Immature natural killer cell (primary cell): ENCODE data around the gene TMEM63C. TPM values are rescaled to one million over a fixed set of nuclear protein-coding genes. Genes with fewer than 3 reads are reported as not detected.

Source experiments
- DNase-seq, 3 donors: peaks; one replicate each; pipeline ENCODE4 v3.0.0; 2022; ENCODE audit warnings: mixed read lengths in 1 of 3
- H3K27ac Mint-ChIP-seq, 6 donors: one replicate each; pipeline ENCODE4 v1.8.0; 2020; ENCODE audit warnings: mixed read lengths in 6 of 6, mild to moderate bottlenecking in 5 of 6, inconsistent platforms in 4 of 6, moderate library complexity in 3 of 6
- H3K27me3 Mint-ChIP-seq, 3 donors: one replicate each; pipeline ENCODE4 v1.8.0; 2020 to 2021; ENCODE audit warnings: low read depth in 3 of 3, mild to moderate bottlenecking in 3 of 3, mixed read lengths in 3 of 3, moderate library complexity in 3 of 3, inconsistent platforms in 1 of 3
- H3K36me3 Mint-ChIP-seq, 3 donors: one replicate each; pipeline ENCODE4 v1.8.0; 2020; ENCODE audit warnings: mixed read lengths in 3 of 3, inconsistent platforms in 2 of 3, mild to moderate bottlenecking in 2 of 3
- H3K4me1 Mint-ChIP-seq, 2 donors: one replicate each; pipeline ENCODE4 v1.8.0; 2020; ENCODE audit warnings: inconsistent platforms in 2 of 2, mild to moderate bottlenecking in 2 of 2, mixed read lengths in 2 of 2, moderate library complexity in 1 of 2
- H3K4me3 Mint-ChIP-seq, 5 donors: one replicate each; pipeline ENCODE4 v1.8.0; 2020; ENCODE audit warnings: mild to moderate bottlenecking in 5 of 5, mixed read lengths in 5 of 5, inconsistent platforms in 3 of 5, moderate library complexity in 3 of 5
- H3K9me3 Mint-ChIP-seq, 6 donors: one replicate each; pipeline ENCODE4 v1.8.0; 2020; ENCODE audit warnings: mild to moderate bottlenecking in 6 of 6, mixed read lengths in 6 of 6, inconsistent platforms in 4 of 6, moderate library complexity in 3 of 6
- polyA plus RNA-seq, 3 donors: library from polyadenylated mRNA; unstranded; fragments of 300-500 nt; fragmentation: Illumina TruSeq; gene quantifications; one replicate each; pipeline ENCODE4 v1.2.3, GENCODE V29; 2021

Gene TMEM63C
- polyA plus RNA-seq, 3 donors from 2014 or later: 0.03 to 0.64 TPM; not detected in 1

DNA sequence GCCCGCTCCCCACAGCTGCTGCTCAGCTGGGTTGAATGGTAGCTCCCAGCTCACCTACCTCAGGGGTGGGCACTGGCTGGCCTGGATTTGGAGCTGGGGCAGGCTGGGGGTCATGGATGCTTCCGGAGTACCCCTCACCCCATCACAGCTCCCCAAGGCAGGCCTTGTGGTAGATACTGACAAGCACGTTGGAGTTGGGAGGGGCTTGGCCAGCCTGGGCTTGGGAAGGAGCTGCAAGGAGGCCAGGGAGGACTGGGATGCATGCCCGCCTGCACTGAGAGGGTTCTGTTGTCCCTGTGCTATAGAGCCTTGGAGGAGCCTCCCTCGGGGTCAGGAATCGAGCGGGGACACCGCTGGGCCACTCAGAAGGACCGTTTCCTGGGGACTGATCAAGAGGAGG lies 14.2 kb downstream of the TMEM63C start:
- DNase-seq: no peak
- Mint-ChIP-seq H3K4me1 (no peaks in the 10 kb centered on the region), H3K4me3 (no peak overlapping the region), H3K27ac (no peak overlapping the region), H3K36me3 (no peaks in the 10 kb centered on the region), H3K9me3 (no peaks in the 10 kb centered on the region), H3K27me3 (peaks cover 0 to 13% (median 2%) of the 10 kb centered on the region in 3 donors)

DNA sequence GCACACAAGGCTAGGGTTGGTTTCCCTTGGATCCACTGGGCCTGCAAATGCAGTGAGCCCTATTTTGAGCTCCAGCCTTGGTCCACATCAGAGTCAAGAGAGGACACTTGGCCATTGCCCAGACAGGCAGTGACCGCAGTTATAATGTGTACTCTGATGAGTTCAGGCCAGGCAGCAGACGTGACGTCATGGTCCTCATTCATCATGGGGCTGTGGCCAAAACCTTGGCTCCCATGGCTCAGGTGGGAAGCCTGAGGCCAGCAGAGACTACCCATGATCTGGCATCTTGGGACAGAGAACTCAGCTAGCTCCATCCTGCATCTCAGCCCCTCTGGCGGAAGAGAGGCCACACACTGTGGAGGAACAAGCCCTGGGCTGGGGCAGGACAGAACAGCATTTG lies 16.4 kb downstream of the TMEM63C start:
- Mint-ChIP-seq H3K4me1 (no peaks in the 10 kb centered on the region), H3K27ac (no peak overlapping the region), H3K9me3 (peaks cover 0 to 1% (median 0%) of the 10 kb centered on the region in 6 donors), H3K27me3 (peaks cover 0 to 10% (median 2%) of the 10 kb centered on the region in 3 donors), H3K4me3 (no peak overlapping the region), H3K36me3 (no peaks in the 10 kb centered on the region)
- DNase-seq: no peak

DNA sequence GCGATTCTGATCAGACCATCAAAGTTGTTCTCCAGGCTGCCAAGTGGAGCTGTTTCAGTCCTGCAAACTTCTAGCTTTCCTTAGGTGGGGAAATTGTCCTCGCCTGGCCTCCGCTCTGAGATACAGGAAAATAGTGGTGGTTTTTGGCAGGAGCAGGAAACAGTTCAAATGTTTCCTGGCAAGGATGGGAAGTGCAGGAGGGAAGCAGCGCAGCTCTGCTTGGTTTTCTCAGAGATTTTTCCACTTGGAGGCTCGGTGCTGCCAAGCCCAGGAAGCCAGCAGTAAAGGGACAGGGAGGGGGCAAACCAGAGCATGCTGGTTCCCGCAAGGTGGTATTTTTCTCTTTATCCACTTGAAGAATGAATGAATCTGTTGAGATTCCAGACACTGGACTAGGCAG lies 17.0 kb downstream of the TMEM63C start:
- Mint-ChIP-seq H3K4me1 (no peaks in the 10 kb centered on the region), H3K27me3 (peaks cover 0 to 10% (median 2%) of the 10 kb centered on the region in 3 donors), H3K27ac (no peak overlapping the region), H3K9me3 (peaks cover 0 to 1% (median 0%) of the 10 kb centered on the region in 6 donors), H3K4me3 (no peak overlapping the region), H3K36me3 (no peaks in the 10 kb centered on the region)
- DNase-seq: no peak

DNA sequence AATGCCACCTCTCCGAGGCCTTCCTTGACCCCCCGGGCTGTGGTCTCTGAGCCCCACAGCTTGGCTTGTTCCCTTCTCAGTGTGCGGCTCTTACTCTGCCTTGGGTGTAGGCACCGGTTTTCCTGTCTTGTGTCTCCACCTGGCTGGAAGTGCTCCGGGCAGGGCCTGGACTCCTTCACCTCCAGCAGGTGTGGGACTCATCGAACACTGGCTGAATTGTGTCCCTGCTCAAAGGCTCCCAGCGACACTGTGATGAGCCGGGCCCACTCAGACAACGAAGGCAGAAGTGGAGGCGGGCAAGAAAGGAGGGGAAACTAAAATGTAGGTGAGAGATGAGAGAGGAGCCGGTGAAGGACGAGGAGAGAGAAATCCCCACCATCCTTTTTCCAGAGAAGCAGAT lies 18.0 kb downstream of the TMEM63C start:
- H3K9me3 Mint-ChIP-seq: peaks cover 0 to 1% (median 0%) of the 10 kb centered on the region in 6 donors
- H3K4me1 Mint-ChIP-seq: no peaks in the 10 kb centered on the region
- no peak overlapping the region for H3K27ac Mint-ChIP-seq
- H3K4me3 Mint-ChIP-seq: no peak overlapping the region
- H3K36me3 Mint-ChIP-seq: no peaks in the 10 kb centered on the region
- no peak for DNase-seq
- peaks cover 0 to 10% (median 2%) of the 10 kb centered on the region in 3 donors for H3K27me3 Mint-ChIP-seq

DNA sequence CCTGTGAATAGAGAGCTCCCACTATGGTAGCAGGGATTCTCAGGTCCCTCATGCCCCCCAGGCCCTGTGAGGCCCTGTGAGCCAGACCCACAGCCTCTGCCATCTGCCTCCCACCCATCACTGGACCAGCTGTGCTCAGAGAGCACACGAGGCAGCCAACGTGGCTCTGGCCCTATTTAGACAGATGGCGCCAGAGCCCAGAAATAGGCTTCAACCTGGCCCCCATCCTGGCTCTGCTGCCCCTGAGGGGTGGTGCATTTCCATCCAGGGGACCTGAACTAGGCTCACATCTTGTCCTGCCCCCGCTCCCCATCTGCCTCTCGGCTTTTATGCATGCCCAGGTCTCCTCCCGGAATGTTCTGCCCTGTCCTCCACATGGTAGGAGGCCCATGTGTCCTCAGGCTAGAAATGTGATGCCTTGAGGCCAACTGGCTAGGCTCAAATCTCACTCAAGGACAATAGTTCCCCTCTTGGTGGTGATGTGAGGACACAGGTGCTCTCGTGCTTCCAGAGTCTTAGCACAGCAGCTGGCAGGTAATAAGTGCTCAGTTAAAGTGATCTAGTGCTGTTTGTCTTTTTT lies 18.9 kb downstream of the TMEM63C start:
- DNase-seq: no peak
- H3K9me3 Mint-ChIP-seq: peaks cover 0 to 5% (median 0%) of the 10 kb centered on the region in 6 donors
- no peaks in the 10 kb centered on the region for H3K4me1 Mint-ChIP-seq
- H3K36me3 Mint-ChIP-seq: no peaks in the 10 kb centered on the region
- H3K4me3 Mint-ChIP-seq: no peak overlapping the region
- no peak overlapping the region for H3K27ac Mint-ChIP-seq
- peaks cover 0 to 12% (median 3%) of the 10 kb centered on the region in 3 donors for H3K27me3 Mint-ChIP-seq

DNA sequence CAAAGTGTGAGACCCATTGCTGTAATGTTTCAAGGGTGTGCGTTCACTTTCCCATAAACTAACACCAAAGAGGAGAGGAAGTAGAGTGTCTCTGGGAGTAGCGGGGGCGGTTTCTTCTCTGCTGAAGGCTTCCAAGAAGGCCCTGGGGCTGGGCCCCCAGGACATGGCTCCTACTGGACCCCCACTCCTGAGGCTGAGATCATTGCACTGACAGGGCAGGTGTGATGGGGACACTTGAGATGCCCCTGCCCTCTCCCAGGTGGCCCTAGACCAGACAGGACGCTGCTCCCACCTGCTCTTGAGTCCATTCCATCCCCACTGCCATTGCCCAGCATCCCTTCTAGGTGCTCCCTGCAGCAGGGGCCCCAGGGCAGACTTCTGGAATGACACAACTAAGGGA lies 20.1 kb downstream of the TMEM63C start:
- no peak overlapping the region for H3K4me3 Mint-ChIP-seq
- H3K36me3 Mint-ChIP-seq: no peaks in the 10 kb centered on the region
- H3K9me3 Mint-ChIP-seq: peaks cover 0 to 5% (median 0%) of the 10 kb centered on the region in 6 donors
- H3K27me3 Mint-ChIP-seq: peaks cover 0 to 12% (median 5%) of the 10 kb centered on the region in 3 donors
- H3K27ac Mint-ChIP-seq: no peak overlapping the region
- no peak for DNase-seq
- no peaks in the 10 kb centered on the region for H3K4me1 Mint-ChIP-seq

DNA sequence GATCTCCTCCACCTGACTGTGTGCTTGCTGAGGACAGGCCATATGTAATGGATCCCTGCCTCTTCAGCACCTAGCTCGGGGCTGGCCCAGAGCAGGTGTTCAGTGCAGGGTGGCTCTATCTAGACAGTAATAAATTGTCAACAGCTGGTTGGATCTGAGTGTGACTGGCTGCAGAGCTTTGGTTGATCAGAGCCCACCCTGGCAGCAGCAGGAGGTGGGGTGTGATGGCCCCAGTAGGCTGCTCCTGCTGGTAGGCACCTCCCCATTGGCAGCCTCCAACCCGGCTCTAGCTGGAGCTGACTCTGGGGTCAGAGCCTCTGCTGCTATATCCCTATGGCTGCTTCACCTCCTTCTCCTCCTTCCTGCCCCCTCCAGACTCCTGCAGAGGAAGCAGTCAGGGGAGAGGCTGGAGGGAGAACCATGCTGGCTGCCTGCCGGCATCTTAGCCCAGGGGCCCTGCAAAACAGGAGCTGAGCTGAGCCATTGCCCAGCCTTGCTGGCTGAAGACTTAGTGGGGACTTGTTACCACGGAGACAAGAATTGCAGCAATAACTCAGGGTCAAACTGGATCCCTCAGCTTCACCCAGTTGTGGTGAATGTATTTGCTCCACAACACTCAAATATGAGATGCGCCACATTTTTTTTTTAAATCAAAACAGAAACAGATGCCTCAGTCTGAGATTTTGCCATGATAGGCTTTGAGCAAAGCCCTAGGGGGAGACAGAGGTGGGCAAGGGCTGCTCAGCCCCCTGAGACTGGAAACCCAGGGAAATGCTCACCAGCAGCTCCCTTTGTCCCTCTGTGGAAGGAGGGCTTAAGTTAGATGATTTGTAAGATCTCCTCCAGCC lies 22.2 kb downstream of the TMEM63C start:
- Mint-ChIP-seq H3K27ac (no peak overlapping the region), H3K9me3 (peaks cover 0 to 5% (median 0%) of the 10 kb centered on the region in 6 donors), H3K4me1 (no peaks in the 10 kb centered on the region), H3K27me3 (peaks cover 0 to 9% (median 8%) of the 10 kb centered on the region in 3 donors), H3K4me3 (no peak overlapping the region), H3K36me3 (no peaks in the 10 kb centered on the region)
- DNase-seq: no peak

DNA sequence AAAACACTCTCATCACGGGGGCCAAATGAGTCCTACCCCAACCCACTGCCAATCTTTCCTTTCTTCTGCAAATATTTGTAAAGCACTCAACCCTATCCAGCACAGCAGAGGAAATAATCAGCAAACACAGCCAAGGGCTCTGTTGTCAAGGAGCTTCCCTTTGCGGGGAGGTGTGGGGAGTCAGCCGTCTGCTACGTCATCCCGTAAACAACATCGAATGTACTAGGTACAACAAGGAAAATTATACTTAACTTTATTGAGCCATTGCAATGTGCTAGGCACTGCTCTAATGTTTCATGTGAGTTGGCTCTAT lies 22.8 kb downstream of the TMEM63C start:
- no peak for DNase-seq
- Mint-ChIP-seq H3K27me3 (peaks cover 0 to 8% (median 6%) of the 10 kb centered on the region in 3 donors), H3K9me3 (peaks cover 0 to 6% (median 0%) of the 10 kb centered on the region in 6 donors), H3K4me3 (no peak overlapping the region), H3K27ac (no peak overlapping the region), H3K36me3 (no peaks in the 10 kb centered on the region), H3K4me1 (no peaks in the 10 kb centered on the region)

DNA sequence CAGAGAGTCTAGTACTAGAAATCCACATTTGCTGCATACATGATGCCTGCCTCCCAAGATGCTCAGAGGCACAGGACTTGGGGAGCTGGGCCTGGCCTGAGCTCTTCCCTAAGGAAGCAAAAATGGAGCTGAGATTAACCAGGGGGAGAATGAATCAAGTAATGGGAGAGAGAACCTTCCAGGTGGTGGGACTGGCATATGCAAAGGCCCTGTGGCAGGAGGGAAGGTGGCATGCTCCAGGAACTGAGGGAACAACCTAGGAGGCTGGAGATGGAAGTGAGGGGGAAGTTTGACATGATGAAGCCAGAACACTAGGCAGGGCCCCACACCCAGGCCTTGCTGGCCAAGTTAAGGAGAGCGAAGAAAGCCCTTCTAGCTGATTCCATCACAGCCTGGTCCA lies 23.3 kb downstream of the TMEM63C start:
- Mint-ChIP-seq H3K4me3 (no peak overlapping the region), H3K27ac (no peak overlapping the region), H3K36me3 (no peaks in the 10 kb centered on the region), H3K4me1 (no peaks in the 10 kb centered on the region), H3K27me3 (peaks cover 0 to 8% (median 6%) of the 10 kb centered on the region in 3 donors), H3K9me3 (peaks cover 0 to 8% (median 0%) of the 10 kb centered on the region in 6 donors)
- no peak for DNase-seq

DNA sequence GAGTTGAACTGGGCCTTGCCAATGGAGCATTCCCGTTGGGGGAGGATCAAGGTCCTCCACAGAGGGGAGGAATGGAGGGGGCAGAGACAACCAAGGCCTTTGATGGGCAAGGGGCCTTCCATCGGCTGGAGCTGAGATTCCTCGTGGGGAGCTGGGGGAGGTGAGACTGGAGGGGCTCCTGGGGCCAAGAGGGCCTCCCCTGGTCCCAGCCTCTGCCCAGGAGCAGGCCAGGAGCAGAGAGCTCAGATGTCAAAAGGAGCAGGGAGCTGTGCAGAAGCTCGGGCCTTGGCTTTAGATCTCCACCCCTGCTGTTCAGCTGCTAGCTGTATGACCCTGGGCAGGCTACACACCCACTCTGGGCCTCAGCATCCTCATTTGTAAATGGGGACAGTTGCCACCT lies 24.0 kb downstream of the TMEM63C start:
- no peak overlapping the region for H3K27ac Mint-ChIP-seq
- H3K4me1 Mint-ChIP-seq: no peaks in the 10 kb centered on the region
- no peak overlapping the region for H3K4me3 Mint-ChIP-seq
- peaks cover 0 to 8% (median 5%) of the 10 kb centered on the region in 3 donors for H3K27me3 Mint-ChIP-seq
- H3K36me3 Mint-ChIP-seq: no peaks in the 10 kb centered on the region
- DNase-seq: no peak
- peaks cover 0 to 8% (median 0%) of the 10 kb centered on the region in 6 donors for H3K9me3 Mint-ChIP-seq

DNA sequence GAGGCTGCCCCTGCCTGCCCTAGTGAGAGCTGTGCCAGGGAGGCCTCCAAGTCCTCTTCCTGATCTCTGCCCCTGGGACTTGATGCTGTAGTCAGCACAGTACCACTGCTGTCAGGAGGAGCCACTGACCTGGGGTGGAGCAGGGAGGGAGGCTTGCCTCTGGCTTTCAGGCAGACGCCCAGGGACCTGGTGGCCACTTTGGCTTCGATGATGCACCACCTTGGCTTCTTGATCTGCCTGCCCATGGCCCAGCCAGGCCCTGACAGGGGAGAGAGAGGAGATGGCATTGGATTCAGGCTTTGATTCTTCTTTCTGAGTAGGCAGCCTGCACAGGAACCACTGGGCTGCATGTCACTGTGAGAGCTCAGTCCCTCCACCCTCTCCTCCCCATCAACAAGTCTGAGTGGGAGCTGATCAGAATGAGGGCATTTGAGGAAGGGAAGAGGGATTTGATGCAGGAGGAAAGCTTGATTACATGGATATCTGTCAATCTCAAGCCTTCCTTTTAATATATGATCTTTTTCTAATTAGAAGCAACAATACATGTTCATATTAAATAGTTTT lies 24.7 kb downstream of the TMEM63C start:
- H3K27ac Mint-ChIP-seq: no peak overlapping the region
- H3K4me1 Mint-ChIP-seq: no peaks in the 10 kb centered on the region
- peaks cover 0 to 8% (median 4%) of the 10 kb centered on the region in 3 donors for H3K27me3 Mint-ChIP-seq
- no peak overlapping the region for H3K4me3 Mint-ChIP-seq
- DNase-seq: no peak
- no peaks in the 10 kb centered on the region for H3K36me3 Mint-ChIP-seq
- peaks cover 0 to 8% (median 0%) of the 10 kb centered on the region in 6 donors for H3K9me3 Mint-ChIP-seq

DNA sequence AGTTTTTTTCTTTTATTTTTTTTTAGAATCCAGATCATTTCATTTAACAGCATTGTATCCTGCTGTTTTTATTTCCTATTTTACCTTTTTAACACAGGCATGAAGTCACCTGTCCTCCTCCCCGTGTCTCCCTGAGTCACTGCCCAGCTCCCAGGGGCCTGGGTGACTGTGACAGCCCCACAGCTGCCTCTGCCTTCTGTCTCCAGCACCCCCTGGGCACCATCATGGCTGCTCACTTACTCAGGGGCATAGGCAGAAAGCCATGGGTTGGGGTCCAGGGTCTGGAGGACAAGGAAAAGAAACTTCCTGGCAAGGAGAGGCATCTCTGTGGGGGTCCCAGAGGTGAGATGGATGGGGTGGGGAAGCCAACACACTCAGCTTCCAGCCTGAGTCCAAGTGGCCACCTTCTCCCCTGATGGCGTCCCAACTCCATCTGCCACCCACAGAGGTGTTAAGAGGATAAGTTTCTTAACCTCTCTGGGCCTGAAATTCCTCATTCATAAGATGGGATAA lies 25.3 kb downstream of the TMEM63C start:
- no peak for DNase-seq
- Mint-ChIP-seq H3K9me3 (peaks cover 0 to 8% (median 0%) of the 10 kb centered on the region in 6 donors), H3K4me3 (no peak overlapping the region), H3K36me3 (no peaks in the 10 kb centered on the region), H3K4me1 (no peaks in the 10 kb centered on the region), H3K27me3 (peaks cover 0 to 8% (median 2%) of the 10 kb centered on the region in 3 donors), H3K27ac (no peak overlapping the region)

DNA sequence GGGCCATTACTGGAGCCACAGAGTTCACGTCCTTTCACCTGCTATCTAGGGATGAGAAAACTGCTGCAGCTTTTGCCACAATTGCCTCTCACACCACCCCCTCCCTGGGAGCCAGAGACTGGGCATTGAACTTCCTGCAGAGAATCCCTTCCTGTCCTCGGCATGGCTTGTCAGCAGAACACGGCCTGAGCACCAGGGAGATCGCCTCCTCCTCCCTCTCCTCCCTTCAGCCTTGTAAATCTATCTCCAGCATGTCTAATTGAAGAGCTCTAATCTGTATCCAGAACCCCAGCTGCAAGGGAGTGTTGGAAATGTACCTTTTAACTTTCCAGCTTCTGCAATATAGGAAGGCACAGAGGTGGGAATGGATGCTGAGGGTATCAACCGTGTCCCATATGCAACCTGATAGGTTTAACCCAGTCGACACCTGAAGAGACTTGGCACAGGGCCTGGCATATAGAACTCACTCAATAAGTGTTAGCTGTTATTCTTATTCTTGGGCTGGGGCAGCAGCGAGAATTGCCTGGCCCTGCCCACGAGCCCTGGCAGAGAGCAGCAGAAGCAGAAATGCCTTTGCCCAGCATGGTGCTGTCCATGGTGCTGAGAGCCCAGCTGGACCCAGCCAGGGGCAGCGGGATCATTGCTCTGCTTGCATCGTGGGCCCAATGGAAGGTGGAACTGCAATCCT lies 26.8 kb downstream of the TMEM63C start:
- Mint-ChIP-seq H3K36me3 (no peaks in the 10 kb centered on the region), H3K9me3 (peaks cover 0 to 6% (median 0%) of the 10 kb centered on the region in 6 donors), H3K4me1 (no peaks in the 10 kb centered on the region), H3K27me3 (peaks cover 0 to 8% (median 2%) of the 10 kb centered on the region in 3 donors), H3K4me3 (no peak overlapping the region), H3K27ac (no peak overlapping the region)
- peak; percentile 15 to 38 (median 22) for DNase-seq

DNA sequence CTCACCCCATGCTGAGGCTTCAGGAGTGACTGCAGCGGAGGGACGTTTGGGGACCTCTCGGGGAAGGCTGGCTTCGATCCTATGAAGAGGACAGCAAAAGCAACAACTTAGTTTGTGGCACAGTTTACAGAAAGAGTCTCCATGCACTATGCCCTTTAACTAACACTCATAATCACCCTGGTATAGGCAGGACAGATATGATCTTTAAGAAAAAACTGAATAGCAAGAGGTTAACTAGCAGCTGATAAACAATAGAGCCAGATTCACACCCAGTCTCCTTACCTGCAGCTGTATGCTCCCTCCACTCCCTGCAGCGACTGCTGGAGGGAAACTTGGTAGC lies 27.4 kb downstream of the TMEM63C start:
- Mint-ChIP-seq H3K27me3 (peaks cover 0 to 8% (median 2%) of the 10 kb centered on the region in 3 donors), H3K27ac (no peak overlapping the region), H3K36me3 (no peaks in the 10 kb centered on the region), H3K9me3 (peaks cover 0 to 6% (median 0%) of the 10 kb centered on the region in 6 donors), H3K4me1 (no peaks in the 10 kb centered on the region), H3K4me3 (no peak overlapping the region)
- no peak for DNase-seq
